K562 (cell line): ENCODE measurements around the gene AGBL1. TPM values are rescaled to one million over a fixed set of nuclear protein-coding genes. Genes with fewer than 3 reads are reported as not detected.

ENCODE experiments used
- ATAC-seq: fragments of 200-7000 bp; cut with Tn5 transposase; 3 replicates; pipeline ENCODE4 v1.9.1; 2020; ENCODE audit warnings: moderate library complexity
- BruUV-seq: library from RNA; stranded (reverse); fragments of 400-500 nt; replicated peaks from 2 replicates; lab custom pipeline; 2021; lab: Mats Ljungman, UMichigan
- CTCF ChIA-PET: fragments of 300-600 bp; formaldehyde crosslinking; extraction: SDS; loops from one replicate; lab custom pipeline; 2021; ENCODE audit warnings: low intra/inter-chr PET ratio; lab: Yijun Ruan, JAX
- POLR2A ChIA-PET: fragments of 300-600, 350-650 bp; sonication (Branson Sonifier 250); formaldehyde crosslinking; extraction: SDS; loops from one replicate; lab custom pipeline; 2021; ENCODE audit warnings: antibody characterized with exemption, inconsistent platforms; lab: Yijun Ruan, JAX
- DNase-seq, 4 experiments: peaks; one replicate each; pipeline versions ENCODE4 v3.0.0 to v3.0.0-alpha.2; 2011 to 2018; ENCODE audit warnings: low spot score in 3 of 4, mixed read lengths in 3 of 4; ENCODE audit errors: extremely low read depth in 1 of 4
- FAIRE-seq: peaks from 2 replicates; lab custom pipeline; 2011; peaks lifted over from hg19 to GRCh38; lab: Jason Lieb, UNC
- H2AFZ ChIP-seq: 2 replicates; pipeline ENCODE4 v1.6.0; 2011; ENCODE audit warnings: low read depth, low read length, control low read depth, inconsistent platforms
- H3K27ac ChIP-seq: fragments of 200-600 bp; 3 replicates; pipeline ENCODE4 v1.8.0; 2011; ENCODE audit warnings: low read depth, mild to moderate bottlenecking, control low read depth, inconsistent platforms, low read length, moderate library complexity, mixed read lengths; ENCODE audit errors: extremely low read depth
- H3K27me3 ChIP-seq, 2 experiments: fragments of 300-600 bp in 1 of 2; 2 replicates in 1 of 2; 3 replicates in 1 of 2; pipeline versions ENCODE4 v1.6.0 to v1.8.0; 2011; ENCODE audit warnings: inconsistent platforms in 2 of 2, low read length in 2 of 2, mild to moderate bottlenecking in 1 of 2, mixed read lengths in 1 of 2, moderate library complexity in 1 of 2; ENCODE audit not compliant: control insufficient read depth in 2 of 2, insufficient read depth in 2 of 2
- H3K36me3 ChIP-seq: fragments of 300-600 bp; 3 replicates; pipeline ENCODE4 v1.8.0; 2011; ENCODE audit warnings: mild to moderate bottlenecking, low read length, inconsistent platforms; ENCODE audit not compliant: control insufficient read depth, insufficient read depth
- H3K4me1 ChIP-seq, 2 experiments: fragments of 200-600 bp in 1 of 2; replicated peaks in 1 of 2; 2 replicates in 1 of 2; 3 replicates in 1 of 2; pipeline versions ENCODE4 v1.5.1 to v1.8.0; 2011; ENCODE audit warnings: inconsistent platforms in 2 of 2, low read length in 2 of 2, mild to moderate bottlenecking in 1 of 2, mixed read lengths in 1 of 2, moderate library complexity in 1 of 2; ENCODE audit not compliant: control insufficient read depth in 2 of 2, insufficient read depth in 2 of 2
- H3K4me2 ChIP-seq: 2 replicates; pipeline ENCODE4 v1.6.1; 2011; ENCODE audit warnings: low read length, control low read depth, inconsistent platforms, mixed read lengths; ENCODE audit not compliant: insufficient read depth
- H3K4me3 ChIP-seq: fragments of 200-600 bp; sonication (generic), shearing (Covaris generic); 2 replicates; pipeline ENCODE4 v1.5.1; 2016; ENCODE audit warnings: control low read depth, inconsistent platforms
- H3K79me2 ChIP-seq: fragments of 200-600 bp; 3 replicates; pipeline ENCODE4 v1.8.0; 2011; ENCODE audit warnings: low read length, inconsistent platforms; ENCODE audit not compliant: control insufficient read depth, insufficient read depth
- H3K9ac ChIP-seq, 2 experiments: 2 replicates each; pipeline versions ENCODE4 v1.6.0 to v1.6.1; 2011; ENCODE audit warnings: low read depth in 2 of 2, low read length in 2 of 2, control low read depth in 1 of 2, inconsistent platforms in 1 of 2, mild to moderate bottlenecking in 1 of 2, mixed read lengths in 1 of 2; ENCODE audit not compliant: insufficient read depth in 1 of 2
- H3K9me1 ChIP-seq: one replicate; pipeline ENCODE4 v1.6.0; 2011; ENCODE audit warnings: inconsistent platforms, mild to moderate bottlenecking, low read length, moderate library complexity; ENCODE audit not compliant: control insufficient read depth, insufficient read depth
- H3K9me3 ChIP-seq: replicated peaks from 2 replicates; pipeline ENCODE4 v1.5.1; 2011; ENCODE audit warnings: low read depth, low read length, inconsistent platforms; ENCODE audit not compliant: control insufficient read depth, insufficient read depth
- H4K20me1 ChIP-seq: replicated peaks from 2 replicates; pipeline ENCODE4 v1.6.1; 2011; ENCODE audit warnings: low read length, inconsistent platforms, mixed read lengths; ENCODE audit not compliant: control insufficient read depth, insufficient read depth
- CREB1 ChIP-seq, 2 experiments: sonication (generic) in 1 of 2; formaldehyde crosslinking in 1 of 2; IDR thresholded peaks; 2 replicates each; pipeline versions ENCODE4 v1.6.1 to v1.8.0; 2012 to 2022; ENCODE audit warnings: inconsistent platforms in 1 of 2, mild to moderate bottlenecking in 1 of 2, missing genetic modification reagents in 1 of 2, moderate library complexity in 1 of 2
- E2F3 ChIP-seq: fragments of 250-450 bp; sonication (Bioruptor Pico); IDR thresholded peaks from 2 replicates; pipeline ENCODE4 v1.4.0; 2020; ENCODE audit warnings: mild to moderate bottlenecking
- ETV1 ChIP-seq: fragments of 450-650 bp; conservative IDR thresholded peaks from 2 replicates; pipeline ENCODE4 v1.6.1; 2016; ENCODE audit warnings: missing genetic modification characterization, control low read depth, low read depth, missing compliant biosample characterization
- KLF1 ChIP-seq: fragments of 450-650 bp; IDR thresholded peaks from 2 replicates; pipeline ENCODE4 v1.6.1; 2016; ENCODE audit warnings: missing genetic modification characterization, missing compliant biosample characterization
- MBD2 ChIP-seq: sonication (generic); IDR thresholded peaks from 2 replicates; pipeline ENCODE4 v1.6.1; 2016; ENCODE audit warnings: low read depth, borderline replicate concordance
- MLLT1 ChIP-seq, 2 experiments: fragments of 450-650 bp; IDR thresholded peaks; 2 replicates each; pipeline ENCODE4 v1.6.1; 2016
- NFATC3 ChIP-seq: fragments of 450-650 bp; IDR thresholded peaks from 2 replicates; pipeline ENCODE4 v1.6.1; 2017; ENCODE audit warnings: mild to moderate bottlenecking
- POLR2B ChIP-seq: fragments of 450-650 bp; IDR thresholded peaks from 2 replicates; pipeline ENCODE4 v1.6.1; 2018; ENCODE audit warnings: low read depth; ENCODE audit not compliant: partially characterized antibody
- SMAD3 ChIP-seq: fragments of 450-650 bp; formaldehyde crosslinking; conservative IDR thresholded peaks from 2 replicates; pipeline ENCODE4 v1.4.0; 2020; ENCODE audit warnings: mild to moderate bottlenecking
- SMARCE1 ChIP-seq: fragments of 450-650 bp; IDR thresholded peaks from 2 replicates; pipeline ENCODE4 v1.7.1; 2016; ENCODE audit warnings: mild to moderate bottlenecking
- ZNF316 ChIP-seq: fragments of 450-650 bp; IDR thresholded peaks from 2 replicates; pipeline ENCODE4 v1.6.1; 2016
- WGBS: fragments of 100-300 bp; shearing (Covaris generic); methylation state at CpG from one replicate; pipeline ENCODE4 v1.1.6; 2016; ENCODE audit warnings: low coverage, mixed read lengths; ENCODE audit not compliant: insufficient coverage; ENCODE audit errors: missing lambda C conversion rate; 5-methylcytosine and 5-hydroxymethylcytosine counted together
- in situ Hi-C: fragments of 300-500 bp; cut with MboI; formaldehyde crosslinking; loops from 4 replicates; pipeline ENCODE4 v1.15.0; 2018; ENCODE audit warnings: inconsistent platforms, mixed read lengths
- intact Hi-C: fragments of 100-400 bp; cut with micrococcal nuclease; formaldehyde crosslinking; loops from 2 replicates; pipeline ENCODE4 v1.14.2; 2022
- polyA plus RNA-seq, 8 experiments: library from polyadenylated mRNA; depleted of rRNA in 4 of 8; stranded (reverse) in 5 of 8; unstranded in 3 of 8; fragments of >200 nt; fragmentation: Nextera tagmentation in 2 of 8; fragmentation: Illumina TruSeq in 1 of 8; extraction: Ambion mirVana in 2 of 8; extraction: Trizol in 1 of 8; gene quantifications; 2 replicates each; pipeline versions ENCODE4 v1.2.1 to v1.2.3, GENCODE V29; 2011 to 2014; ENCODE audit warnings: inconsistent platforms in 1 of 8, missing spikeins in 1 of 8
- total RNA-seq, 7 experiments: library from RNA; depleted of rRNA in 6 of 7; stranded (reverse); fragments of >200 nt in 6 of 7; fragmentation: Illumina TruSeq in 2 of 7; extraction: Trizol in 2 of 7; gene quantifications; 2 replicates each; pipeline versions ENCODE4 v1.2.1 to v1.2.3, GENCODE V29; 2011 to 2021; ENCODE audit warnings: low replicate concordance in 1 of 7
- TF ChIP-seq, protein P1 (sequence below): fragments of 250-450 bp; sonication (Bioruptor Pico); IDR thresholded peaks from 2 replicates; pipeline ENCODE4 v1.4.0; 2020
- TF ChIP-seq, protein P2 (sequence below): sonication (generic); formaldehyde crosslinking; IDR thresholded peaks from 2 replicates; pipeline ENCODE4 v1.8.0; 2022; ENCODE audit warnings: mild to moderate bottlenecking, missing genetic modification reagents, borderline replicate concordance

AGBL1 gene
- total and polyA plus RNA-seq, 9 of the 15 experiments (the other 6 are each of a cell fraction or from before 2014, with no cell fraction given) = not detected

DNA sequence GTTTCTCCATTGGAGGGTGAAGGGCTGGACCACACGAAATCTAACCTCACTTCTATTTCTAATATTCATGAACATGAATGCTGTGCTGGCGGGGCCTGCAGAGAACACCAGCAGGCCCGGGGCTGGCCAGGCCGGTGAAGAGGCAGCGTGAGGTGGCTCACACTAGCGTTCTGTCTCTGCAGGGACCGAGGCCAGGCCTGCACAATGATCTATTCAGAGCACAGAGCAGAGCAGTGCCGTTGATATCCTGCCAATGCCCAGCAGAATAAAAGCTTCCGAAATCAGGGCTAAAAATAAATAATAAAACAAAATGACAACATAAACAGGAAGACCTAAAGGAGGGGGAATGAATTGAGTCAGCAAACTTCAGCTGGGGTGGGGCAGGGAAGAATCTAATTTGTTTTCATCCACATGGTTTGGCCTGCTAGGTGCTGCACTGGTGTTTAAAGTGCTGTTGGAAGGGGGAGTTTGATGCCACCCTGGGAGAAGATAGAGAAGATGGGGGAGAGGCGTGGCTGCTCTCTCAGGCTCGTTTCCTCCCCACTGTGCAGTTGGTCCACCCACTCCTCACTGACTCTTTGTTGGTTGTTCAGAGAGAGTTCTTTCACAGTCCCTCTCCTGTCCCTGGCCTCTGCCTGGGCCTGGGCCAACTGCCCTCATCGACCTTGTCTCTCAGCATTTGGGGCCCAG lies 837.1 kb downstream of the AGBL1 start:
- POLR2A ChIA-PET = no interaction called here
- no peak for ATAC-seq
- TF ChIP-seq ETV1 (tag) (no peak), CREB1 (IDR thresholded peaks at IDR 0.05) (no peak), CREB1 (CRISPR knock-in tag; IDR thresholded peaks at IDR 0.05) (no peak), E2F3 (CRISPR knock-in tag) (no peak), SMARCE1 (no peak), NFATC3 (no peak), MBD2 (no peak), SMAD3 (CRISPR knock-in tag) (no peak), ZNF316 (no peak), POLR2B (no peak), KLF1 (tag) (no peak), MLLT1 (IDR thresholded peaks at IDR 0.05) (no peak)
- TF ChIP-seq, protein P1, sequence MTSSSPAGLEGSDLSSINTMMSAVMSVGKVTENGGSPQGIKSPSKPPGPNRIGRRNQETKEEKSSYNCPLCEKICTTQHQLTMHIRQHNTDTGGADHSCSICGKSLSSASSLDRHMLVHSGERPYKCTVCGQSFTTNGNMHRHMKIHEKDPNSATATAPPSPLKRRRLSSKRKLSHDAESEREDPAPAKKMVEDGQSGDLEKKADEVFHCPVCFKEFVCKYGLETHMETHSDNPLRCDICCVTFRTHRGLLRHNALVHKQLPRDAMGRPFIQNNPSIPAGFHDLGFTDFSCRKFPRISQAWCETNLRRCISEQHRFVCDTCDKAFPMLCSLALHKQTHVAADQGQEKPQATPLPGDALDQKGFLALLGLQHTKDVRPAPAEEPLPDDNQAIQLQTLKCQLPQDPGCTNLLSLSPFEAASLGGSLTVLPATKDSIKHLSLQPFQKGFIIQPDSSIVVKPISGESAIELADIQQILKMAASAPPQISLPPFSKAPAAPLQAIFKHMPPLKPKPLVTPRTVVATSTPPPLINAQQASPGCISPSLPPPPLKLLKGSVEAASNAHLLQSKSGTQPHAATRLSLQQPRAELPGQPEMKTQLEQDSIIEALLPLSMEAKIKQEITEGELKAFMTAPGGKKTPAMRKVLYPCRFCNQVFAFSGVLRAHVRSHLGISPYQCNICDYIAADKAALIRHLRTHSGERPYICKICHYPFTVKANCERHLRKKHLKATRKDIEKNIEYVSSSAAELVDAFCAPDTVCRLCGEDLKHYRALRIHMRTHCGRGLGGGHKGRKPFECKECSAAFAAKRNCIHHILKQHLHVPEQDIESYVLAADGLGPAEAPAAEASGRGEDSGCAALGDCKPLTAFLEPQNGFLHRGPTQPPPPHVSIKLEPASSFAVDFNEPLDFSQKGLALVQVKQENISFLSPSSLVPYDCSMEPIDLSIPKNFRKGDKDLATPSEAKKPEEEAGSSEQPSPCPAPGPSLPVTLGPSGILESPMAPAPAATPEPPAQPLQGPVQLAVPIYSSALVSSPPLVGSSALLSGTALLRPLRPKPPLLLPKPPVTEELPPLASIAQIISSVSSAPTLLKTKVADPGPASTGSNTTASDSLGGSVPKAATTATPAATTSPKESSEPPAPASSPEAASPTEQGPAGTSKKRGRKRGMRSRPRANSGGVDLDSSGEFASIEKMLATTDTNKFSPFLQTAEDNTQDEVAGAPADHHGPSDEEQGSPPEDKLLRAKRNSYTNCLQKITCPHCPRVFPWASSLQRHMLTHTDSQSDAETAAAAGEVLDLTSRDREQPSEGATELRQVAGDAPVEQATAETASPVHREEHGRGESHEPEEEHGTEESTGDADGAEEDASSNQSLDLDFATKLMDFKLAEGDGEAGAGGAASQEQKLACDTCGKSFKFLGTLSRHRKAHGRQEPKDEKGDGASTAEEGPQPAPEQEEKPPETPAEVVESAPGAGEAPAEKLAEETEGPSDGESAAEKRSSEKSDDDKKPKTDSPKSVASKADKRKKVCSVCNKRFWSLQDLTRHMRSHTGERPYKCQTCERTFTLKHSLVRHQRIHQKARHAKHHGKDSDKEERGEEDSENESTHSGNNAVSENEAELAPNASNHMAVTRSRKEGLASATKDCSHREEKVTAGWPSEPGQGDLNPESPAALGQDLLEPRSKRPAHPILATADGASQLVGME (CRISPR knock-in tag) = no peak
- TF ChIP-seq, protein P2, sequence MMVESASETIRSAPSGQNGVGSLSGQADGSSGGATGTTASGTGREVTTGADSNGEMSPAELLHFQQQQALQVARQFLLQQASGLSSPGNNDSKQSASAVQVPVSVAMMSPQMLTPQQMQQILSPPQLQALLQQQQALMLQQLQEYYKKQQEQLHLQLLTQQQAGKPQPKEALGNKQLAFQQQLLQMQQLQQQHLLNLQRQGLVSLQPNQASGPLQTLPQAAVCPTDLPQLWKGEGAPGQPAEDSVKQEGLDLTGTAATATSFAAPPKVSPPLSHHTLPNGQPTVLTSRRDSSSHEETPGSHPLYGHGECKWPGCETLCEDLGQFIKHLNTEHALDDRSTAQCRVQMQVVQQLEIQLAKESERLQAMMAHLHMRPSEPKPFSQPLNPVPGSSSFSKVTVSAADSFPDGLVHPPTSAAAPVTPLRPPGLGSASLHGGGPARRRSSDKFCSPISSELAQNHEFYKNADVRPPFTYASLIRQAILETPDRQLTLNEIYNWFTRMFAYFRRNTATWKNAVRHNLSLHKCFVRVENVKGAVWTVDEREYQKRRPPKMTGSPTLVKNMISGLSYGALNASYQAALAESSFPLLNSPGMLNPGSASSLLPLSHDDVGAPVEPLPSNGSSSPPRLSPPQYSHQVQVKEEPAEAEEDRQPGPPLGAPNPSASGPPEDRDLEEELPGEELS (CRISPR knock-in tag) = no peak

More for the DNA sequence above, 837.1 kb downstream of the AGBL1 start:
- Histone ChIP-seq H2AFZ (no peak overlapping the region), H3K4me3 (no peak overlapping the region), H3K9me3 (no peaks in the 10 kb centered on the region), H3K36me3 (no peaks in the 10 kb centered on the region), H3K9me1 (no peaks in the 10 kb centered on the region), H3K9ac (no peak overlapping the region), H3K4me2 (no peak overlapping the region), H3K4me1 (no peaks in the 10 kb centered on the region), H3K27ac (no peak overlapping the region), H3K27me3 (no peaks in the 10 kb centered on the region), H3K79me2 (no peaks in the 10 kb centered on the region), H4K20me1 (no peaks in the 10 kb centered on the region)
- DNase-seq (no peak), FAIRE-seq (no peak)
- no TSS peak for BruUV-seq
- CTCF ChIA-PET = no interaction called here
- intact Hi-C loops (loop anchor here (5.0 to 10.0 kb wide), 3 partner anchors 1062 to 1535 kb away; no protein-coding TSS in a partner anchor), in situ Hi-C loops (loop anchor here (25.0 kb wide), 1 partner anchor 1320 kb away; no protein-coding TSS in a partner anchor)
- WGBS = 0% methylated on average over 12 of the region's 12 CpGs
